ENCODE data around the gene SLC27A3.
A peak's percentile ranks its signal among the peaks of the same experiment; 100 is the strongest.

SLC27A3 gene, protein sequence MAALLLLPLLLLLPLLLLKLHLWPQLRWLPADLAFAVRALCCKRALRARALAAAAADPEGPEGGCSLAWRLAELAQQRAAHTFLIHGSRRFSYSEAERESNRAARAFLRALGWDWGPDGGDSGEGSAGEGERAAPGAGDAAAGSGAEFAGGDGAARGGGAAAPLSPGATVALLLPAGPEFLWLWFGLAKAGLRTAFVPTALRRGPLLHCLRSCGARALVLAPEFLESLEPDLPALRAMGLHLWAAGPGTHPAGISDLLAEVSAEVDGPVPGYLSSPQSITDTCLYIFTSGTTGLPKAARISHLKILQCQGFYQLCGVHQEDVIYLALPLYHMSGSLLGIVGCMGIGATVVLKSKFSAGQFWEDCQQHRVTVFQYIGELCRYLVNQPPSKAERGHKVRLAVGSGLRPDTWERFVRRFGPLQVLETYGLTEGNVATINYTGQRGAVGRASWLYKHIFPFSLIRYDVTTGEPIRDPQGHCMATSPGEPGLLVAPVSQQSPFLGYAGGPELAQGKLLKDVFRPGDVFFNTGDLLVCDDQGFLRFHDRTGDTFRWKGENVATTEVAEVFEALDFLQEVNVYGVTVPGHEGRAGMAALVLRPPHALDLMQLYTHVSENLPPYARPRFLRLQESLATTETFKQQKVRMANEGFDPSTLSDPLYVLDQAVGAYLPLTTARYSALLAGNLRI

GRCh38 chr1:153774780-153775457, at the start of gene SLC27A3:
SLC27A3 (plus strand) TSS chr1:153775407; CDS start chr1:153775498, 91 bp downstream.
- DNase-seq = no peak

- peak; percentile 100 for DNase-seq
Measured at GRCh38 chr1:153727463-153728304, 47.5 kb upstream of the SLC27A3 start, which contains the start of gene INTS3. INTS3 (plus strand) TSS chr1:153728050; CDS start chr1:153728635, 585 bp downstream.

DNA sequence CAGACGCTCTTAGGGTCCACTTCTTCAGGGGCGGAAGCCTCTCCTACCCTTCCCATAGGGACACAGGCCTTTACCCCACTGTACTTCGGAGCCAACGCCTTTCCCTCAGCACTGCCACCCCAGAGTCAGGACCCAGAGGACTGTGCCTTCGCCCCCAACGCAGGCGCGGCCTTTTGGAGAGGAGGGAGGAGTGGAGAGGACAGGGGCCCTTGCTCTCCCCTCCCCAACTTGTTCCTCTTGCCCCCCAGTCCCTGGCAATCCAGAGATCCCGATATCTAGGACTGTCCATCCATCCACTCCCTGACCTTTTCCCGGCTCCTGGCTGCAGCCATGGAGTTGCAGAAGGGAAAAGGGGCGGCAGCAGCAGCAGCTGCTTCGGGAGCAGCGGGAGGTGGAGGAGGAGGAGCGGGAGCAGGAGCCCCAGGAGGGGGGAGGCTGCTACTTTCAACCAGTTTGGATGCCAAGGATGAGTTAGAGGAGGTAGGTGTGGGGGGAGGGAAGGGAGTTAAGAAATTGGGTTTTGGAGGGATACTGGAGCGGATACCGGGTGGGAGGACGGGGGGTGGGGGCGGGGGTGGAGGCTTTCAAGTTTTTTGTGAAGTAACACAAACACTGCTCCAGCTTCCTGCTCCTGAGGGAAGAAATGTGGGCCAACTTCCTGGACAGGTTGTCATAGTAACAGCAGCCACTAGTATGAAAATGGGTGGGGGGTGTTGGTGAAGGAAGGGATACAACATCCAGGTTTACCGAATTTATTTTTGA, 46.7 kb upstream of the SLC27A3 start:
- DNase-seq = peak; percentile 20

DNA sequence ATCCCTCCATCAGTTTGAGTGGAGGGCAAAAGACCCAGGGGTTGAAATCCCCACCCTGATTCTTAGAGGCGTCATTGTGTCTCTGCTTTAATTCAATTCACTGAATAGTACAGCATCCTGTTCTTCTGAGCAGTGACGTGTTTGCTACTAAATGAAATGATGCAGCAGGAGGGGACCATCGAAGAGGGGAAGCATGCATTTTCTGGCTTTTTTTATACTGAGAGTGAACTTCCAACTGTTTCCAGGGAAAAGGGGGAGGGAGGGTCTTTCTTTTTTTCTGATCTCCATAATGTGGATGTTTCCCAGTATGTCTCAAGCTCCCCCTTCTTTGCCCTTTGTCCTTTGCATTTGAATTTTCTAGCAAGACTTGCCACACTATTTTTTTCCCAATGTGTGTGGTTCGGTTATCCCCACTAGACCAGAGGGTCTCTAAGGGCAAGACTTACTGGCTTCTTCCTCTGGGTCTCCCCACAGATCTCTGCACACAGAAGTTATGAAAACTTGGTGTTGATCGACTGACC, 44.7 kb upstream of the SLC27A3 start:
- no peak for DNase-seq

DNA sequence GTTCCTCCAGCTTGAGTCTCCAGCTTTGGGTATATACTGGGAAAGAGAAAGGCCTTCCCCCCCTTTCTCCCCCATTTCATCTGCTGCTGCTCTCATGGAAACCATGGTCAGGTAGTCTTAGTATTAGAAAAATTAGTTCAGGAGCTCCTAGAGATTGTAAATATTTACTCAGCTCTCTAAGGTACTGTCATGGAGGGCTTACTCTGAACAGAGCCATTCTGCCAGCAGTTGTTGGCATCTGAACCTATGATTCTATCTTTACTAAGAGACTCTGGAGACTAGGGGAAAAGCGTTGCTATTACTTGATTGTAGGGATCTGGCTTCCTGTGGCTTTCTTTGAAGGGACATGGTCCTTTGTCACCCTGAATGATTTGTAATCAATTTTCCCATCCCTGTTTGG, 41.2 kb upstream of the SLC27A3 start:
- no peak for DNase-seq

DNA sequence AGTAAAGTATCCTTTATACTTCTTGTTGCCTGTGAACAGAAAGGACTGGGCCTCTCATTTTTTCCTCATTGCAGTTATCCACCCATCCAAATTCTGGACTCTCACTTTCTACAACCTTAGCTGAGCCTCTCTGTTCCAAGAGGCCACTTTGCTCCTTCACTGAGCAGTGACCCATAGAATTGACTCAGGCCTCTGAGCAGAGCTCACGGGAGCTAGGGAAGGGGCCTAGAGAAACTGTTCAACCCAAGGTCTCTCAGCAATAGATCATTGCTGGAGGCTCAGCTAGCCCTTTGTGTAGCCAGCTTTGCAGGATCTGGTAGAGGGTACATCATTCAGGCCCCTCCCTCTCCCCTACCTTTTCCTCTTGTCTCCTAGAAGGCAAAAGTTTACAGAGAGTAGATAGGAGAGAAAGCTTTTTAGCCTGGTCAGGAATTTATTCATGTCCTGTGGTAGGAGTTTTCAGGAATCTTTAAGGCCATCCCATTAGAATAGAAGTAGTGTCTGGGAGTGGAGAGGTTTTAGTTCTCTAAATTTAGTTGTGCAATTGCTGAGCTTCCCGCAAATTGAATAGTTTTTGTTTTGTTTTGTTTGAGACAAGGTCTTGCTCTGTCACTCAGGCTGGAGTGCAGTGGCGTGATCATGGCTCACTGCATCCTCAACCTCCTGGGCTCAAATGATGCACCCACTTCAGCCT, 40.7 kb upstream of the SLC27A3 start:
- DNase-seq = no peak

GRCh38 chr1:153735090-153735420, 40.2 kb upstream of the SLC27A3 start:
- DNase-seq = no peak

DNA sequence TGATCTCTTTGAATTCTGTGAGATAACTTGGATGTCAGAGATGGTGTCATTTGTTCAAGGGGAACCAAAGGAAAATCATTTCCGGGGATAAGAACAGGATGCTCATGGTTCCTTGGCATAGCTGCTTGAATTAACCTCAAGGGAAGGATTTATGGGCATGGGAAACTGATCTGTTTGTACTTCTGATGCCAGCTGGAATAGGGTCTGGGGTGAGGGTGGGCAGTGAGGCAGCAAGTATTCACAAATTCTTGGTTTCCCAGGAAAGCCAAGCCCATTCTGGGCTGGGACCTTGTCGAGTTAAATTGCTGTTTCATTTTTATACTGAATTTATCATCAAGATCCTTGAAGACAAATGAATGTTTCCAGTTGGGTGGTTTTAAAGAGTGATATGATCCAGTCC, 33.2 kb upstream of the SLC27A3 start:
- no peak for DNase-seq

DNA sequence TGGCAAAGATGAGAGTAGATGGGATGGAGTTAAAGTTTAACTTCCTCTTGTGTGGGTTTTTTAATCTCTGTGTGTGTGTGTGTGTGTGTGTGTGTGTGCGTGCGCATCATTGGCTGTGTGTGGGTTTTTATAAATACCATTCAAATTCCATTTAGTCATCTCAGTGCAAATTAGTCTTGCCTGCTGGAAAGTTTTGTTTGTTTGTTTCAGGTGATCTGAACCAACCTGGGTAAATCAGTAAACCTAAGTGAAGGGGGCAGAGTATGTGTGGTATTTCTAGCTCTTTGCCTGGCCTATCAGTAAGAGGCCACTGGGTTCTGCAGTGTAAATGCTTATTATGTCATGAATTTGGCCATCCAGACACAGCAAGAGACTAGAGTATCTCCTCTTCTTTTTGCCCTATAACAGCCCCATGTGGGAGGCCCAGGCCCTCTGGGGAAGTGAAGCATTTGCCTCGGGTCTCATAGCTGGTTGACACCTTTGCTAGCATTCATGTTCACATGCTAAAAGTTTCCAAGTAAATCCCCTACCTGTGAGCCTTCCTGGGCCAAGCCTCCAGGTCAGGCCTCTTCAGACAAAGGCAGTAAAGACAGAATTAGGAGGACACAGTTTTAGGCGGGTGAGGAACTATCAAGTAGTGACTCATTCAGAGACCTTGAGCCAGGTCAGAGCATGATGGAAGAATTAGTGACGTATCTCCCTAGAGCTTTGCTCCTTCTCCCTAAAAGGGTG, 32.6 kb upstream of the SLC27A3 start:
- DNase-seq = no peak

DNA sequence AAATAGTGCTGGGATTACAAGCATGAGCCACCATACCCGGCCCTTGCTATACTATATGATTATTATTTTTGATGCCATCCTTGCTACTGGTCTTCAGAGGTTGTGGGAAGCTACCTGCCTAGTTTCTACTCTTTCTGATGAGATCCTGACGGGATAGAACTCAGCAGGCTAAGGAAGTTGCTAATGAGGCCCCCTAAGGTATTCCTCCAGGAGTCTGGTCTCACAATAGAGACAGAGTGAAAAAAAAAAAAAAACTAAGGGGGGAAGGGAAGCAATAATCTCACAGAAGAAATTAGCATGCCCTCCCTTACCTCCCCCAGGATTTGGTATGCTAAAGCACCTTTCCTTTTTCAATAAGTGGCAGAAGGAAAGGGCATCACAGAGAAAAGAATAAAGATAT, 29.8 kb upstream of the SLC27A3 start:
- no peak for DNase-seq

- DNase-seq = no peak
Measured at GRCh38 chr1:153746174-153746573, 29.0 kb upstream of the SLC27A3 start.

- DNase-seq = no peak
Measured at GRCh38 chr1:153748903-153749302, 26.3 kb upstream of the SLC27A3 start.

- peak; percentile 84 for DNase-seq
Measured at GRCh38 chr1:153749408-153750005, 25.7 kb upstream of the SLC27A3 start.

- no peak for DNase-seq
Measured at GRCh38 chr1:153750026-153750995, 24.9 kb upstream of the SLC27A3 start.

GRCh38 chr1:153752072-153752471, 23.1 kb upstream of the SLC27A3 start:
- no peak for DNase-seq

DNA sequence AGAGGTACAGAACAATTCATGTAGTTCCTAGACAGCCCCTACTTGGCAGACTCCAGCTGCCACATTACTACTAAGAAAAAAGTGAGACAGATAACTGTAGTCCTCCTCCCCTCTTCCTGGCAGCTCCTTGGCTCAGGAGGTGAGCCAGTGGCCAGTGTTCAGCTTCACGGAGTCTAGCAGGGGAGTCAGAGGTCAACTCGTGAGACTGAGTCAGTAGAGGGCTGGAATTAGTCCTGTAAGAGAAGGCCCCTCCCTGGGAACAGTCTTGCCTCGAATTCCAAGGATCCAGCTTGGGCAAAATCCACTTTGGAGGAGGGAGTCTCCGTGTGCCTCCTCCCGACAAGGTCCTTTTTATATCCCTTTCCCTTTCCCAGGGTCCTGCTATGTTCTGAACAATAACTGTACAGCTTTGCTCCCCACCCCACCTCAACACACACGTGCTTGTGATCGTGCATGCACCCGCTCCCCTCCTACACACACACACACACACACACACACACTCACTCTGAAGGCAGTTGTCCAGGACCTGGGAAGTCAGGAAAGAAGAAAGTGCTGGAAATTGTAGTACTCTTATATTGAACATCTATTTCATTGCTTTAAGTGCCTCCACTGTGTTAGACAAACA, 22.5 kb upstream of the SLC27A3 start:
- DNase-seq = no peak

DNA sequence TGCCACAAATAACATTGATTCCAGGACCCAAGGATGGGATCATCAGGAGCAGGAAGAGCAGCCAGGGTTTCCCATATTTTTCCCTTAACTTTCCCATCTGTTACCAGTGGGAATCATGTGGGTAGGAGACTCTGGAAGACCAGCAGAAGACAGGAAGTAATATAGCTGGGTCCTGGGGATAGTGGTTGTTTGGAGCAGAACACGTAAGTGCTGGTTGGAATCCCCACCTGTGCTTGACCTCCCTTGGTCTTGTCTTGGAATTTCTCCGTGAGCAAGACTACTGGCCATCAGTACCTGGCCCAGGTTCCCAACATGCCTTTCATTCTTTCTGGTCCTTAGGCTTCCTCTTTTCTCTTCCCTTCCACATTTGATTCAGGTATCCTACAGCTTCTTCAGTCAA, 20.9 kb upstream of the SLC27A3 start:
- DNase-seq = no peak

DNA sequence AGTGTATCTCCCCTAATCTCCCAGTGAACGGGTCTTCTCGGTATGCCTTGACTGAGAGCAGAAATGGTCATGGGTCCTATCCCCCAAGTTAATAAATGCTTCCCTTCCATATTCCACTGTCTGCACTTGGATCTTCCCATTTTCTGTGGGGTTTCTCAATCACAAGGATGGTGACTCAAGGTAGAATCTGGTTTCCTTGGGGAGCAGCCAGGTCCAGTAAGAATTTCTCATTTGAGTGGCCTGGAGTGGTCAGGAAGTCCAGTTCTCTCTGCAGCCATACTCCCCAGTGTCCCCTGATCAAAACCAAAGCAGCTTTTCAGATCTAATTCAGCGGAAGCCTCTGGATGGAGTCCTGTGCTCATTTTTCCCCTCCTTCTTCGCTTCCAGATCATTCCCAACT, 14.8 kb upstream of the SLC27A3 start:
- DNase-seq = no peak
